HG02798 (cell line): ENCODE data around the gene ROBO3.

Experiments used
- ATAC-seq: cut with Tn5 transposase; IDR thresholded peaks from one replicate; pipeline ENCODE4 v1.9.1; 2021; ENCODE audit warnings: mild to moderate bottlenecking; ENCODE audit not compliant: unreplicated experiment, poor library complexity

Gene ROBO3

DNA sequence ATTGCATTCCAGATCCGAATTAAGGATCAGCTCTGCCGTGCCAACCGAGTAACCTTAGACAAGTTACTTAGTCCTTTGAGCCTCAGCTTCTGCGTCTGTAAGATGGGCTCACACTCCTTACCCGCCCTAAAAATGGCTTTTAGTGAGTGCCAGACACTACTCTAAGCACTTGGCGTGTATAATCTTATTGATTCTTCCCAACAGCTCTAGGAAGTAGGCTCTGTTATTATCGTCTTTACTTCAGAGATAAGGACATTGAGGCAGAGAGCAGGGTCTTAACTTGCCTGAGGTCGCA, 21.7 kb upstream of the ROBO3 start:
- ATAC-seq, result no peak

- ATAC-seq, result no peak
These were observed 20.6 kb upstream of the ROBO3 start for GRCh38 chr11:124844664-124845079.

- ATAC-seq, result no peak
These were observed 19.1 kb upstream of the ROBO3 start for GRCh38 chr11:124846070-124846673.

- no peak for ATAC-seq
These were observed 6.1 kb upstream of the ROBO3 start for GRCh38 chr11:124859171-124859570.

DNA sequence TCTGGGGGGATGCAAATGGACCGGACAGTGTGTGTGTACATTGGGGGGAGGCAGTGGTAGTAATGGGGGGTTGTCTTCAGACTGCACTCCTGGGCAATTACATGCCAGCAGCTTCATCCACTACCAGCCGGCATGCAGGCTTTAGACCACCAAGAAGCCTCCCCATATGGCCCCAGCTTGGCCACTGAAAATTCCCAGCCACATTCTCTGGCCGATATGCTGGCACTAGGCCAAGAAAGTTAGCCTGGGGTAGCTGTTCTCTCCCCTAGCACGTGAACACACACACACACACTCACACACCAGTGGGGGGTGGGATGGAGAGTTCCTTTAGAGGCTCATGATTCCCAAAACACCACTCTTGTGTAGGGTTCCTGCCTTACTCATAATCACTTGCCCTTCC, 3.6 kb upstream of the ROBO3 start:
- ATAC-seq, result no peak

DNA sequence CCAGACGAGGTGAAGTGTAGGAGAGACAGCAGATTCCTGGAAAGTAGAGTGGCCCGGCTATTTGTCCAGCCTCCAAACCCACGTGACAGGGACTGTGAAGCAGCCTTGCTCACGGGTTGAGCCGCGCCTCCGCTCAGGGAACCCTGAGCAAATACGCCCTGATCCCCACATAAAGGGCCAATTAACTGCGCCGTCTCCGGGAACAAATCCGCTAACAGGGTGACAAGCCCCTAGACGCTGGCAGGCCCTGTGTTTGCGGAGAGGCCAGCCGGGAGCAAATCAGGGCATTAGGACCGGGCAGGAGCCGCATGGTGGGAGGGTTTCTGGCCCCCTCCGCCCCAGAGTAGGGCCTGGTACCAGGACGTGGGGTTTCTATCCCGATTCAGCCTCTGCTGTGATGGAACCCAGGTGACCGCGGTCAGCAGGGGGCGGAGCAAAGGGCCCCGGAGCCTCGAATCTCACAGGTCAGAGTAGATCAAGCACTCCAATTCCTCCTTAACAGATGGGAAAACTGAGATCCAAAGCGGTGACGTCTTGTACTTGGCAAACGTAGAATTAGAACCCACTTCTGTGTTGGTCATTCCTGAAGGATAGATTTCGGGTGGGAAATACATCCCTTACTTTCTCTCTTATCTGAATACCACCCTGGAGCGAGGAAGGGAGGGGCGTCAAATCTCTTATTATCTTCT, 2.0 kb upstream of the ROBO3 start:
- no peak for ATAC-seq

GRCh38 chr11:124863826-124864165, 1.4 kb upstream of the ROBO3 start:
- ATAC-seq, result no peak

DNA sequence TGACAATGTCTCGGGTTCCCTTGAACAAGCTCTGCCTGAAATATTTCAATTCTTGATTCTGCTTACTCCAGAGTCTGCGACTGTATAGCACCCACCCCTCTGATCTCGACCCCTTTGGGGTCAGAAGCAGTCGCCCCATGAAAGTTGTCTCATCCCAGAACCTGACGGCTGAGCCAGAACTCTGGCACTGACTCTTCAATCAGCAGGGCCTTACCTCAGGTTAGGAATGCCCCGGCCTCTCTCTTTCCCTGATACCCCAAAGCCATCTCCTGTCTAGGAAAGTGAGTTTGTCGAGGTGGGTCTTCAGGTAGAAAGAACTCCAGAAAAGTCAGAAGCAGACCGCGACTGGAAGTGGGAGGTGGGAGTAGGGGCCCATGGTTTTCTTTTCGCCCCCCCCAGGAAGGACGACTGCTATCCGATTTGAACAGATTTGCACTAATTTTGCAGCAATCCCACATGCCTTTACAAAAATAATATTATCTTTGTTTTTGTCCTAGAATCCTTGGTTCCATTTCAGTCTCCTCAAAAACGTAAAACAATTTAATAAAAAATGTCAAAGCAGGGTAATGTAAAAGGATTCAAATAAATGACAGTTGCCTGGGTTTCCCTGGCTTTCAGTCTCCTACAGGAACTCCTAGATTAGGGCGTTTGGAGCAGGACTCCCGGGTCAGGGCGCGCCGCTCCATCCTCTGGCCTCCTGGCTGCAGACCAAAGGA, 898 bp upstream of the ROBO3 start:
- ATAC-seq, result no peak

GRCh38 chr11:124864892-124865180, 396 bp upstream of the ROBO3 start:
- ATAC-seq, result no peak

- no peak for ATAC-seq
These were observed 945 bp downstream of the ROBO3 start for GRCh38 chr11:124865902-124866851.

DNA sequence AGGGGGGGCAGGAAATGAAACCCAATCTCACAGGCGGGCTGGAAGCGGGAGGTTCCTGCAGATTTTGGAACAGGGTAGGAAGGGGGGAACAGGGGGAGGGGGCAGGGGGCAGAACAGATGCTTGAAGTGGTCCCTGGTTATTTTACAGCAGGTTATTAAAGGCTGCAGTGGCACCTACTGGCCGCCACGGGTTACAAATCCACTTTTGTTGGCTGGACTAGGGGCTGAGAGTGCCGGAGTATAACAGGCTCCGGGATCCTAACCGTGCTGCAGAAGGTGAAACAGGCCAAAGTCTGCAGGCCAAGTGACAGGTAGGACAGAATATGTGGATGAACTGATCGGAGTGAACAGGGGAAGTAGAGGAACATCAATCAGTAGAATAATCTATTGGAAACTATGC, 2.5 kb downstream of the ROBO3 start:
- ATAC-seq, result peak; percentile 40

DNA sequence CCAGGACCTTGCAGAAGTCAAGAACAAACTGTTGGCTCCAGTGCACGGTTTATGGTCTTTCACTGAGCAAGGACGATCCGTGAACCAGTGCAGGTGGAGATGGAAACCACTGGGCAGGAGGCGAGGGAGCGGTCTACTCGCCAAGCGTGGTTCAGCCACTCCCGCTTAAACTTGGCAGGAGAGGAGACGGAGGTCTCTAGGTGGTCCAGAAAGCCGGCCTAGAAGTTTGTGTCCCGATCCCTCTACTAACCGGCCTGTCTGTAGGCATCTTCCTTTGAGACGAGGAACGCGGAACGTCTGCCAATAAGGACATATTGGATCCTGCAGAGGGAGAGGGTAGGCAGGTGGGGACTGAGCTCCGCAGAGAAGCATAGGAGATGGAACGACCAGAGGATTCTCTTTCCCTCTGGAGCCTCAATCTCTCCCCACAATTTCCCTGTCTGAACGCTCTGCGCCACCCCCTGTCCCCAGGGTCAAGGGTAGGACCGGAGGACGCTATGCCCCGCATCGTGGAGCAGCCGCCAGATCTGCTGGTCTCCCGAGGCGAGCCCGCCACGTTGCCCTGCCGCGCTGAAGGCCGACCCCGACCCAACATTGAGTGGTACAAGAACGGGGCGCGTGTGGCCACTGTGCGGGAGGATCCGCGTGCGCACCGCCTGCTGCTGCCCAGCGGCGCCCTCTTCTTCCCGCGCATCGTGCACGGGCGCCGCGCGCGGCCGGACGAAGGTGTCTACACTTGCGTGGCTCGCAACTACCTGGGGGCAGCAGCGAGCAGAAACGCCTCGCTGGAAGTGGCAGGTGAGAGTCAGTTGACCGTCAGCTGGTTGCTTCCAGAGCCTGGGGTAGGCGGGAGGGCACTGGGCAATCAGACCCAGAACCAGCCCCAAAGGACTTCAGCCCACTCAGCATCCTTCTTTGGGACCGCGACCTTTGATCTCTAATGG, 3.4 kb downstream of the ROBO3 start:
- no peak for ATAC-seq

DNA sequence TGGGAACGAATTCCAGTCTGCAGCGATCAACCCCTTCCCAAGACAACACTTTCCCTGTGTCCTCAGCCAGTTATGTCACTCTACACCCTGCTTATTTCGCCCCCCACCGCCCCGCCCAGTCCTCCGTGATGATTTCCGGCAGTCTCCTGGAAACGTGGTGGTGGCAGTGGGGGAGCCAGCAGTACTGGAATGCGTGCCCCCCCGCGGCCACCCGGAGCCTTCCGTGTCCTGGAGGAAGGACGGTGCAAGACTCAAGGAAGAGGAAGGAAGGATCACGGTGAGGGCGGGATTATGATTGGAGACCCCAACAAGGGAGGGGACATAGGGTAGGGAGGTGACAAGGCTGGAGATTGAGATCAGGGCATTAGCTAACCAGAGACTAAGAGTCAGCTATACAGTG, 4.1 kb downstream of the ROBO3 start:
- no peak for ATAC-seq

DNA sequence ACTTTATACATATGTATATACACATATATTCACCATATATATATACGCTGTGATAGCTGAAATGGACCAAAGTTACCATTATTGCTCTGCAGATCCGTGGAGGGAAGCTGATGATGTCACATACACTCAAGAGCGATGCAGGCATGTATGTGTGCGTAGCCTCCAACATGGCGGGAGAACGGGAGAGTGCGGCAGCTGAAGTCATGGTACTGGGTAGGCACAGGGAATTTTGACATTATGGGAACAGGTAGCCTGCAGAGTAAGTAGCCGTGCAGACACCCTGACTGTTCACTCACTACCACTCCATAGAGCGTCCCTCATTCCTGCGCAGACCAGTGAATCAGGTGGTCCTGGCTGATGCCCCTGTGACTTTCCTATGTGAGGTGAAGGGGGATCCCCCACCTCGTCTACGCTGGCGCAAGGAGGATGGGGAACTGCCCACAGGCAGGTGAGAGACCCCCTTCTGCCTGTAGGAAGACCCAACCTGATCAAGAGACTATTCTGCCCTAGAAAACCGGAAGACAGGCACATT, 4.7 kb downstream of the ROBO3 start:
- no peak for ATAC-seq

DNA sequence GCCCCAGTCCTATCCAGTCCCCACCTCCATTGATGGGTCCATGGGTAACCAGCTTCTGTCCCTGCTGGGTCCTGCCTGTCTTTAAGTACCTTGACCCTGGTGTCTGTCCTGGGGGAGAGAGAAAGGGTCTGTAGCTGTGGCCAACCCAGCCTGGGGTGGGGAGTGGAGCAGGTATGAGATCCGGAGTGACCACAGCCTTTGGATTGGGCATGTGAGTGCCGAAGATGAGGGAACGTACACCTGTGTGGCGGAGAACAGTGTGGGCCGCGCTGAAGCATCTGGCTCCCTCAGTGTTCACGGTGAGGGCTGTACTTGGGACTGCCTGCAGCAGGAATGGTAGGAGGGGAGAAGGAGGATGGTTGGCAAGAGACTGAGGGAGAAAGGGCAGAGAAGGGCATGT, 5.2 kb downstream of the ROBO3 start:
- ATAC-seq, result no peak

- ATAC-seq, result no peak
These were observed 7.0 kb downstream of the ROBO3 start for GRCh38 chr11:124872280-124872679.

GRCh38 chr11:124872741-124873140, 7.5 kb downstream of the ROBO3 start:
- no peak for ATAC-seq

GRCh38 chr11:124873951-124874350, 8.7 kb downstream of the ROBO3 start:
- no peak for ATAC-seq

DNA sequence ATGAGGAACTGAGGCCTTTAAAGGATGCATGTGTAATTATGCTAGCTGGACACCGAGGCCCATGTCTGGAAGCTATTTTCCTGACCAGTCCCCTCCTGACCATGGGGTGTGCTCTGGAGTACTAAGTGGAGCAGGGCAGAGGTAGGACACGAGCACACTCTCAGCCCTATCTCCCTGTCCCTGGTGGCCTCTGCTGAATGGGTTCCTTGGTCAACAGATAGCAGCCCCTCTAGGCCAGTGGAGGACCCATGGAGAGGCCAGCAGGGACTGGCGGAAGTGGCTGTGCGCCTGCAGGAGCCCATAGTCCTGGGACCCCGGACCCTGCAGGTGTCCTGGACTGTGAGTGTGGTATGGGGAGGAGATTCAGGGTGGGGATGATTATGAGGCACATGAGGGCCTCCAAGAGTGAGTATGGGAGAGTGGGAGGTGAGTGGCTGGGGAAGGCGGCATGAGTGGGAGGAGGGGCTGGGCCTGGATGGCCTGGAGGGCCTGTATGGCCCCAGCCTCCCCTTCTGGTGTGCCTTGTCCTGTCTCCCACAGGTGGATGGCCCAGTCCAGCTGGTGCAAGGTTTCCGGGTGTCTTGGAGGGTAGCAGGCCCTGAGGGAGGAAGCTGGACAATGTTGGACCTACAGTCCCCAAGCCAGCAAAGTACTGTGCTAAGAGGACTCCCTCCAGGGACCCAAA, 9.5 kb downstream of the ROBO3 start:
- no peak for ATAC-seq
